Memory B cell (primary cell): ENCODE measurements around the gene SLC48A1.
A peak's percentile ranks its signal among the peaks of the same experiment; 100 is the strongest.

Experiments used
- ATAC-seq: fragments of 150-1000 bp; cut with Tn5 transposase; 2 replicates; pipeline ENCODE4 v1.10.0; 2021; ENCODE audit warnings: low read depth, mild to moderate bottlenecking, moderate library complexity
- DNase-seq, 2 donors: peaks; one replicate each; pipeline ENCODE4 v3.0.0; 2022; ENCODE audit warnings: low spot score in 2 of 2
- H3K27ac Mint-ChIP-seq: one replicate; pipeline ENCODE4 v1.8.0; 2022; ENCODE audit warnings: mild to moderate bottlenecking, moderate library complexity, mixed read lengths
- H3K27me3 Mint-ChIP-seq: one replicate; pipeline ENCODE4 v1.8.0; 2022; ENCODE audit warnings: mixed read lengths
- H3K36me3 Mint-ChIP-seq: one replicate; pipeline ENCODE4 v1.8.0; 2022; ENCODE audit warnings: mild to moderate bottlenecking, mixed read lengths
- H3K4me1 Mint-ChIP-seq: one replicate; pipeline ENCODE4 v1.8.0; 2022; ENCODE audit warnings: mixed read lengths
- H3K4me3 Mint-ChIP-seq: one replicate; pipeline ENCODE4 v1.8.0; 2022; ENCODE audit warnings: mild to moderate bottlenecking, moderate library complexity, mixed read lengths
- H3K9me3 Mint-ChIP-seq: one replicate; pipeline ENCODE4 v1.8.0; 2022; ENCODE audit warnings: mixed read lengths

The SLC48A1 gene

DNA sequence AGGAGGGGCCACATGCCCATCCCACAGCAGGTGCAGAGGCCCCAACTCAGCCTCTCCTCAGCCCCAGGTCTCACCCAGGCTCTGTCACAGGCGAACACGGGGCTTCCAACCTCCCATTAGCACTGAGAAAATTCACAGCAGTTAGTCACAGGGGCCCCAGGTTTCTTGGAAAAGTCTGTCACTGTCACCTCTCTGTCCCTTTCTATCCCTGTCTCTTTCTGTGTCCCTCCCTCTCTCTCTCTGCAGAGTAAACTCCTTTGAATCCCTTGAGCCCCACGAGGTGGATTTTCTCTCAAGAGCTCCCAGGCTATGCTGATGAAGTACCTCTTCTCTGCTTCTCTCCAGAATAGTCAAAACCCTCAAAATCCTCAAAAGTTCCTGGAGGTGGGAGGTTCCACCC lies 33.7 kb upstream of the SLC48A1 start:
- no peak for ATAC-seq
- Mint-ChIP-seq H3K27ac (peak overlapping the region; percentile 74), H3K36me3 (no peaks in the 10 kb centered on the region), H3K4me3 (no peak overlapping the region), H3K27me3 (no peaks in the 10 kb centered on the region), H3K4me1 (peaks cover 41% of the 10 kb centered on the region), H3K9me3 (no peaks in the 10 kb centered on the region)
- DNase-seq: no peak

GRCh38 chr12:47739979-47740378 lies 33.1 kb upstream of the SLC48A1 start:
- peaks cover 42% of the 10 kb centered on the region for H3K4me1 Mint-ChIP-seq
- no peaks in the 10 kb centered on the region for H3K9me3 Mint-ChIP-seq
- ATAC-seq: peak; percentile 49
- H3K4me3 Mint-ChIP-seq: peak overlapping the region; percentile 74
- no peak for DNase-seq
- H3K27ac Mint-ChIP-seq: peak overlapping the region; percentile 74
- H3K36me3 Mint-ChIP-seq: no peaks in the 10 kb centered on the region
- H3K27me3 Mint-ChIP-seq: no peaks in the 10 kb centered on the region

- peak; percentile 60 for ATAC-seq
- H3K4me1 Mint-ChIP-seq: peaks cover 45% of the 10 kb centered on the region
Measured at GRCh38 chr12:47740606-47741339, 32.3 kb upstream of the SLC48A1 start.

GRCh38 chr12:47741340-47741703 lies 31.7 kb upstream of the SLC48A1 start:
- H3K27ac Mint-ChIP-seq: peak overlapping the region; percentile 74
- ATAC-seq: peak; percentile 46
- no peaks in the 10 kb centered on the region for H3K27me3 Mint-ChIP-seq
- DNase-seq: no peak
- H3K9me3 Mint-ChIP-seq: no peaks in the 10 kb centered on the region
- peak overlapping the region; percentile 62 for H3K4me3 Mint-ChIP-seq
- H3K36me3 Mint-ChIP-seq: no peaks in the 10 kb centered on the region
- H3K4me1 Mint-ChIP-seq: peaks cover 51% of the 10 kb centered on the region

More at GRCh38 chr12:47740606-47741339, 32.3 kb upstream of the SLC48A1 start:
- H3K9me3 Mint-ChIP-seq: no peaks in the 10 kb centered on the region
- peak in 1 of 2 donors; percentile 44 for DNase-seq
- no peaks in the 10 kb centered on the region for H3K27me3 Mint-ChIP-seq
- peak overlapping the region; percentile 74 for H3K27ac Mint-ChIP-seq
- H3K36me3 Mint-ChIP-seq: no peaks in the 10 kb centered on the region
- peak overlapping the region; percentile 74 for H3K4me3 Mint-ChIP-seq

- ATAC-seq (peak; percentile 21), DNase-seq (peak; percentile 74 to 78)
- Mint-ChIP-seq H3K27me3 (no peaks in the 10 kb centered on the region), H3K4me1 (peaks cover 61% of the 10 kb centered on the region), H3K36me3 (no peaks in the 10 kb centered on the region), H3K4me3 (no peak overlapping the region), H3K27ac (no peak overlapping the region), H3K9me3 (no peaks in the 10 kb centered on the region)
Measured at GRCh38 chr12:47742253-47742825, 30.7 kb upstream of the SLC48A1 start.

GRCh38 chr12:47743311-47743860 lies 29.7 kb upstream of the SLC48A1 start:
- H3K4me1 Mint-ChIP-seq: peaks cover 62% of the 10 kb centered on the region
- H3K27ac Mint-ChIP-seq: no peak overlapping the region
- H3K27me3 Mint-ChIP-seq: no peaks in the 10 kb centered on the region
- DNase-seq (no peak), ATAC-seq (no peak)
- H3K36me3 Mint-ChIP-seq: no peaks in the 10 kb centered on the region
- no peaks in the 10 kb centered on the region for H3K9me3 Mint-ChIP-seq
- H3K4me3 Mint-ChIP-seq: no peak overlapping the region

- Mint-ChIP-seq H3K27ac (no peak overlapping the region), H3K9me3 (no peaks in the 10 kb centered on the region), H3K4me3 (no peak overlapping the region), H3K4me1 (peaks cover 61% of the 10 kb centered on the region), H3K27me3 (no peaks in the 10 kb centered on the region), H3K36me3 (no peaks in the 10 kb centered on the region)
- peak in 1 of 2 donors; percentile 32 for DNase-seq
- no peak for ATAC-seq
Measured at GRCh38 chr12:47744005-47744651, 28.9 kb upstream of the SLC48A1 start.

GRCh38 chr12:47744778-47745436 lies 28.1 kb upstream of the SLC48A1 start:
- Mint-ChIP-seq H3K4me1 (peaks cover 60% of the 10 kb centered on the region), H3K36me3 (no peaks in the 10 kb centered on the region), H3K27me3 (no peaks in the 10 kb centered on the region), H3K27ac (no peak overlapping the region), H3K9me3 (no peaks in the 10 kb centered on the region), H3K4me3 (no peak overlapping the region)
- ATAC-seq (no peak), DNase-seq (no peak)

GRCh38 chr12:47745485-47746041 lies 27.5 kb upstream of the SLC48A1 start:
- DNase-seq (no peak), ATAC-seq (no peak)
- no peaks in the 10 kb centered on the region for H3K36me3 Mint-ChIP-seq
- H3K4me3 Mint-ChIP-seq: no peak overlapping the region
- H3K9me3 Mint-ChIP-seq: no peaks in the 10 kb centered on the region
- H3K4me1 Mint-ChIP-seq: peaks cover 55% of the 10 kb centered on the region
- H3K27ac Mint-ChIP-seq: no peak overlapping the region
- no peaks in the 10 kb centered on the region for H3K27me3 Mint-ChIP-seq

DNA sequence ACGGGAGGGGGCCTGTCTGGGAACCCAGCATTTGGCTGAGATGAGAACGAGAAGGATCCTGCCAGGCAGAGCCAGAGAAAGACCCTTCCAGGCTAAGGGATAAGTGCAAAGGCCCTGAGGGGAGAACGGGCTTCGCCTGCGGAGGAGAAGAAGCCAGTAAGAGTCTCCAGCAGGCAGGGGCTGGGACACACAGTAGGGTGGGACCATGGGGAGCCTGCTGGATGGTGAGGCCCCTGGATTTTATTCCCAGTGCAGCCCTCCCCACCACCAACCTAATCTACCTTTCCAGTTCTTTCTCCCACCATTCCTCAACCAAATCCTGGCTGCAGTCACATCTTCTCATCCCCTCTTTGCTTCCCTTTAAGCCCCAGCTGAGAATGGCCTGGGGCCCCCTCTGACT lies 27.0 kb upstream of the SLC48A1 start:
- Mint-ChIP-seq H3K27ac (no peak overlapping the region), H3K27me3 (no peaks in the 10 kb centered on the region), H3K4me1 (peaks cover 50% of the 10 kb centered on the region), H3K4me3 (no peak overlapping the region), H3K9me3 (no peaks in the 10 kb centered on the region), H3K36me3 (no peaks in the 10 kb centered on the region)
- ATAC-seq: no peak
- no peak for DNase-seq

DNA sequence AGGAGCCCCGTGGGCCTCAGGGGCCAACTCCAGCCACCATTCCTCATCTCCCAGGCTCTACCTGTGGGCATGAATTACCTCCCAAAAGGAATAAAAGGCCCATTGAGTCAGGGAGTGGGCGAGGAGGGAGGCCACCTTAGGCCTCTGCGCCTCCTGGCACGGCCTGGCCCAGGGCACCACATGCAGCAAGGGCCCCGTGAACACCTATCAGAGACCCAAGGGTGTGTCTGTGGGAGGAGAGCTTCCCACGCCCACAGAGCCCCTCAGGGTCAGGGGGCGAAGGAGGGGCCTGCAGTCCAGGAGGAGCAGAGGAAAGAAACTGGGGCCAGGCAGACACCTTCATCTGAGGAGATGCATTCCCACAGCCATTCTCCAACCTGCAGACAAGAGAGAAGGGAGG lies 26.5 kb upstream of the SLC48A1 start:
- Mint-ChIP-seq H3K27me3 (no peaks in the 10 kb centered on the region), H3K4me3 (peak overlapping the region; percentile 18), H3K4me1 (peaks cover 45% of the 10 kb centered on the region), H3K9me3 (no peaks in the 10 kb centered on the region), H3K27ac (no peak overlapping the region), H3K36me3 (no peaks in the 10 kb centered on the region)
- ATAC-seq (no peak), DNase-seq (no peak)

DNA sequence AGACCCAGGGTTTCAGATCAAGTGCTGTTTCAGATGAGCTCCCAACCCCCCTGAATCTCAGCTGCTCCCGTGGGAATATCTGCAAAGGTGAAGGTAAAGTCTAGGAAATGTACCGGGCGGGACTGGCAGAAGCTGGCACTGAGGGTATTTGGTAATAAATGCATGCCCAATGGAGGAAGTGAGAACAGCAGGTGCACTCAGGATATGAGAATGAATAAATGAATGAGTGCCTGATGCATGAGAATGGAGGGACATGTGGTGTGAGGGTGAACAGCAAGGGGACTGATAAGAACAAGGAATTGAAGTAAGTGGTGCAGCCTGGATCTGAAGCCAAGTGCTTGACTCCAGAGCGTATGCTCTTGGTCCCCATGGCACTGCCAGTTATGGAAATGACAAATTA lies 25.9 kb upstream of the SLC48A1 start:
- peaks cover 43% of the 10 kb centered on the region for H3K4me1 Mint-ChIP-seq
- DNase-seq (peak in 1 of 2 donors; percentile 46), ATAC-seq (peak; percentile 94)
- H3K4me3 Mint-ChIP-seq: peak overlapping the region; percentile 6
- no peak overlapping the region for H3K27ac Mint-ChIP-seq
- no peaks in the 10 kb centered on the region for H3K27me3 Mint-ChIP-seq
- no peaks in the 10 kb centered on the region for H3K9me3 Mint-ChIP-seq
- H3K36me3 Mint-ChIP-seq: no peaks in the 10 kb centered on the region

- H3K4me1 Mint-ChIP-seq: peaks cover 40% of the 10 kb centered on the region
- H3K27me3 Mint-ChIP-seq: no peaks in the 10 kb centered on the region
- H3K4me3 Mint-ChIP-seq: no peak overlapping the region
- H3K27ac Mint-ChIP-seq: no peak overlapping the region
- H3K36me3 Mint-ChIP-seq: no peaks in the 10 kb centered on the region
- DNase-seq (no peak), ATAC-seq (no peak)
- H3K9me3 Mint-ChIP-seq: no peaks in the 10 kb centered on the region
Measured at GRCh38 chr12:47747596-47748506, 25.2 kb upstream of the SLC48A1 start.
